H1 (cell line): ENCODE results near the gene TNFRSF6B. TPM values are rescaled to one million over a fixed set of nuclear protein-coding genes. Genes with fewer than 3 reads are reported as not detected.

Source experiments
- SAP30 ChIP-seq: fragments of 300-600 bp; sonication (generic); IDR thresholded peaks from 2 replicates; pipeline ENCODE4 v1.7.1; 2012; ENCODE audit warnings: low read length, moderate library complexity, mild to moderate bottlenecking, inconsistent platforms; ENCODE audit not compliant: insufficient read depth, insufficient replicate concordance
- TBP ChIP-seq: IDR thresholded peaks from 2 replicates; pipeline ENCODE4 v1.6.1; 2011; ENCODE audit warnings: low read depth, low read length, improper control_type of control experiment
- polyA plus RNA-seq, 7 experiments: library from polyadenylated mRNA; depleted of rRNA in 3 of 7; stranded (reverse) in 5 of 7; unstranded in 2 of 7; fragments of >200 nt in 5 of 7; fragments of 200-250 nt in 2 of 7; gene quantifications; 1 replicate in 5 of 7; 2 replicates in 1 of 7; 4 replicates in 1 of 7; pipeline versions ENCODE4 v1.2.1 to v1.2.3, GENCODE V29; 2011 to 2013; ENCODE audit warnings: missing spikeins in 2 of 7, mixed read lengths in 2 of 7
- total RNA-seq: library from RNA; stranded (reverse); fragmentation: NEBNext Ultra II Directional; extraction: Animal tissue kit (Norgen Biotek cat#: 25700); gene quantifications from 2 replicates; pipeline ENCODE4 v1.2.1, GENCODE V29; 2021

The TNFRSF6B gene
- total and polyA plus RNA-seq, 2 of the 8 experiments (the other 6 are each of a cell fraction or from before 2014, with no cell fraction given): 3.1 TPM; not detected in 1

- no peak for TF ChIP-seq TBP
- TF ChIP-seq SAP30: no peak
Measured at GRCh38 chr20:63679799-63680305, 16.6 kb upstream of the TNFRSF6B start (continued).
